ENCODE results near the gene HEXD.

HEXD gene

GRCh38 chr17:82489851-82490511 lies 71.8 kb downstream of the HEXD start:
- DNase-seq (ENCODE audit: low spot score), result no peak

- no peak for DNase-seq (ENCODE audit: low spot score)
Observed at GRCh38 chr17:82490512-82491195, 72.5 kb downstream of the HEXD start.

DNA sequence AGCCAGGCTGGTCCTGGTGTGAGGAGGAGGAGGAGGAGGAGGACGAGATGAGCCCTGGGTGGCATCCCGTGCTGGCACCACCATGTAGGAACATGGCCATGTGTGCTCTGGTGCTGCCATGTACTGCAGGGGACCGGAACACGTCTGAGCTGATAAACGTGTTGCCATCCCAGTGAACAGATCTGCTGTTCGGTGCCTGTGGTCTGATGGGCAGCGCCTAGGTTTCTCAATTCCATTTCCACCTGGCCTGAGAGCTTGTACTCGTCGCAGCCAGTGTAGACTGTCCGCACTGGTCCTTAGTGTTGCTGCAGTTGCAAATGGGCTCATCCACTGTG lies 73.0 kb downstream of the HEXD start:
- DNase-seq (ENCODE audit: low spot score), result no peak

GRCh38 chr17:82491533-82491932 lies 73.4 kb downstream of the HEXD start:
- DNase-seq (ENCODE audit: low spot score), result no peak

All from activated CD4-positive, alpha-beta T cell treated with anti-CD3 and anti-CD28 coated beads, Interleukin-2, Interleukin-4, amounts not matched to agents 100 ng/mL and 50 ng/mL, durations not matched to agents 16 hours and 8 hours (primary cell).